HG03432 (cell line): ENCODE results near the gene ARHGEF7.

Experiments used
- ATAC-seq: cut with Tn5 transposase; IDR thresholded peaks from one replicate; pipeline ENCODE4 v1.9.1; 2021; ENCODE audit warnings: mild to moderate bottlenecking, moderate library complexity; ENCODE audit not compliant: unreplicated experiment

Gene ARHGEF7

GRCh38 chr13:111267784-111268183, 152.7 kb downstream of the ARHGEF7 start:
- ATAC-seq = no peak

GRCh38 chr13:111269508-111269907, 154.4 kb downstream of the ARHGEF7 start:
- ATAC-seq = no peak

- no peak for ATAC-seq
Measured at GRCh38 chr13:111270126-111270525, 155.0 kb downstream of the ARHGEF7 start.

GRCh38 chr13:111270765-111271698, 155.9 kb downstream of the ARHGEF7 start:
- ATAC-seq = no peak

GRCh38 chr13:111272117-111272516, 157.0 kb downstream of the ARHGEF7 start:
- ATAC-seq = no peak

- no peak for ATAC-seq
Measured at GRCh38 chr13:111275382-111275781, 160.3 kb downstream of the ARHGEF7 start.

- no peak for ATAC-seq
Measured at GRCh38 chr13:111275995-111276618, 161.0 kb downstream of the ARHGEF7 start.

GRCh38 chr13:111278258-111278657, 163.1 kb downstream of the ARHGEF7 start:
- no peak for ATAC-seq

GRCh38 chr13:111278743-111279652, 163.9 kb downstream of the ARHGEF7 start:
- no peak for ATAC-seq

GRCh38 chr13:111280226-111280625, 165.1 kb downstream of the ARHGEF7 start:
- ATAC-seq = no peak

- ATAC-seq = no peak
Measured at GRCh38 chr13:111280681-111281585, 165.8 kb downstream of the ARHGEF7 start.

GRCh38 chr13:111281751-111282311, 166.7 kb downstream of the ARHGEF7 start:
- no peak for ATAC-seq

GRCh38 chr13:111282425-111282824, 167.3 kb downstream of the ARHGEF7 start:
- ATAC-seq = no peak

- no peak for ATAC-seq
Measured at GRCh38 chr13:111282997-111283396, 167.9 kb downstream of the ARHGEF7 start.

- no peak for ATAC-seq
Measured at GRCh38 chr13:111283457-111283856, 168.3 kb downstream of the ARHGEF7 start.

GRCh38 chr13:111283991-111284390, 168.9 kb downstream of the ARHGEF7 start:
- no peak for ATAC-seq

GRCh38 chr13:111284565-111284964, 169.5 kb downstream of the ARHGEF7 start:
- no peak for ATAC-seq

GRCh38 chr13:111286162-111286561, 171.1 kb downstream of the ARHGEF7 start:
- ATAC-seq = no peak

- no peak for ATAC-seq
Measured at GRCh38 chr13:111286749-111287148, 171.6 kb downstream of the ARHGEF7 start.

- ATAC-seq = no peak
Measured at GRCh38 chr13:111287201-111287600, 172.1 kb downstream of the ARHGEF7 start.
